Breast epithelium (tissue), 4 donors: Measurements from ENCODE around the gene TOR4A. TPM values are rescaled to one million over a fixed set of nuclear protein-coding genes. Genes with fewer than 3 reads are reported as not detected.
"Not testable (repeated sequence)": the region's sequence is repeated elsewhere in the genome, so short reads cannot be mapped to it uniquely, and the experiment has no call there.

ENCODE experiments used
- DNase-seq, 2 donors: peaks; one replicate each; pipeline ENCODE4 v3.0.0-alpha.2; 2019; ENCODE audit warnings: low spot score in 2 of 2
- H3K27ac ChIP-seq, 2 donors: fragments of 200-600 bp; sonication (generic) in 1 of 2; one replicate each; pipeline ENCODE4 v1.5.1; 2016 to 2019; ENCODE audit warnings: mild to moderate bottlenecking in 1 of 2
- H3K27me3 ChIP-seq, 2 donors: fragments of 200-600 bp; sonication (generic) in 1 of 2; one replicate each; pipeline versions ENCODE4 v1.5.1 to v1.6.0; 2017 to 2019; ENCODE audit warnings: control low read depth in 1 of 2, mild to moderate bottlenecking in 1 of 2
- H3K36me3 ChIP-seq: fragments of 200-600 bp; one replicate; pipeline ENCODE4 v1.5.1; 2019
- H3K4me1 ChIP-seq, 2 donors: fragments of 200-600 bp; sonication (generic); one replicate each; pipeline ENCODE4 v1.5.1; 2016 to 2019; ENCODE audit warnings: control low read depth in 1 of 2
- H3K4me3 ChIP-seq, 3 donors: fragments of 200-600 bp; sonication (generic); 1 replicate in 2 of 3; 2 replicates in 1 of 3; pipeline ENCODE4 v1.5.1; 2016 to 2019; ENCODE audit warnings: mild to moderate bottlenecking in 3 of 3, moderate library complexity in 2 of 3
- H3K9me3 ChIP-seq, 2 donors: fragments of 200-600 bp; sonication (generic) in 1 of 2; one replicate each; pipeline ENCODE4 v1.5.1; 2016 to 2019; ENCODE audit warnings: control low read depth in 1 of 2
- CTCF ChIP-seq, 3 donors: fragments of 450-650 bp; IDR thresholded peaks; one replicate each; pipeline ENCODE4 v1.5.1; 2016 to 2017; ENCODE audit warnings: antibody characterized with exemption in 3 of 3, mild to moderate bottlenecking in 3 of 3, moderate library complexity in 3 of 3
- POLR2A ChIP-seq: fragments of 450-650 bp; IDR thresholded peaks from one replicate; pipeline ENCODE4 v1.6.1; 2016; ENCODE audit warnings: antibody characterized with exemption, mild to moderate bottlenecking, moderate library complexity
- POLR2AphosphoS5 ChIP-seq, 3 donors: sonication (generic); formaldehyde crosslinking; IDR thresholded peaks; one replicate each; pipeline ENCODE4 v1.6.1; 2017; ENCODE audit warnings: antibody characterized with exemption in 3 of 3
- intact Hi-C: fragments of 100-400 bp; cut with DNase I; formaldehyde crosslinking; loops from one replicate; pipeline ENCODE4 v1.15.1; 2023; ENCODE audit warnings: low total_unique reads
- total RNA-seq, 3 donors: library from RNA; depleted of rRNA; stranded (reverse); fragments of >200 nt; gene quantifications; one replicate each; pipeline ENCODE4 v1.1.0, GENCODE V29; 2016

The TOR4A gene
- total RNA-seq, 3 donors from 2014 or later = 2.9 to 5.4 (median 3.7) TPM

GRCh38 chr9:137236238-137236935 lies 41.1 kb upstream of the TOR4A start:
- peaks cover 23 to 46% of the 10 kb centered on the region in 2 donors for H3K27me3 ChIP-seq
- no peaks in the 10 kb centered on the region for H3K36me3 ChIP-seq
- peak; percentile 94 to 99 (median 99) for TF ChIP-seq CTCF (IDR thresholded peaks at IDR 0.05)
- TF ChIP-seq POLR2A = no peak
- TF ChIP-seq POLR2AphosphoS5 (IDR thresholded peaks at IDR 0.05) = no peak
- peak overlapping the region; percentile 80 for H3K27ac ChIP-seq
- peak; percentile 76 to 93 for DNase-seq
- H3K4me3 ChIP-seq = peak overlapping the region in 2 of 3 donors; percentile 11 to 46
- H3K4me1 ChIP-seq = peaks cover 0 to 21% of the 10 kb centered on the region in 2 donors
- no peaks in the 10 kb centered on the region for H3K9me3 ChIP-seq
- intact Hi-C loops = loop anchor here (10.0 kb wide), 1 partner anchor 122 kb away; the partner anchor contains the start of gene DPP7

- no peak for DNase-seq
- Histone ChIP-seq H3K27ac (peak overlapping the region; percentile 80), H3K4me1 (peaks cover 0 to 21% of the 10 kb centered on the region in 2 donors), H3K27me3 (peaks cover 23 to 40% of the 10 kb centered on the region in 2 donors), H3K36me3 (no peaks in the 10 kb centered on the region), H3K4me3 (peak overlapping the region in 2 of 3 donors; percentile 11 to 46), H3K9me3 (no peaks in the 10 kb centered on the region)
- intact Hi-C loops = loop anchor here (10.0 kb wide), 1 partner anchor 122 kb away; the partner anchor contains the start of gene DPP7
- TF ChIP-seq POLR2AphosphoS5 (IDR thresholded peaks at IDR 0.05) (no peak), POLR2A (no peak), CTCF (IDR thresholded peaks at IDR 0.05) (no peak)
Observed at GRCh38 chr9:137236936-137237421, 40.5 kb upstream of the TOR4A start.

- Histone ChIP-seq H3K27ac (peak overlapping the region; percentile 80), H3K9me3 (no peaks in the 10 kb centered on the region), H3K27me3 (peaks cover 18 to 30% of the 10 kb centered on the region in 2 donors), H3K4me3 (no peak overlapping the region), H3K36me3 (no peaks in the 10 kb centered on the region), H3K4me1 (peaks cover 5 to 28% of the 10 kb centered on the region in 2 donors)
- intact Hi-C loops = loop anchor here (10.0 kb wide), 1 partner anchor 123 kb away; the partner anchor contains the start of gene DPP7
- peak; percentile 50 to 80 for DNase-seq
- no peak for TF ChIP-seq POLR2A
- no peak for TF ChIP-seq CTCF (IDR thresholded peaks at IDR 0.05)
- TF ChIP-seq POLR2AphosphoS5 (IDR thresholded peaks at IDR 0.05) = no peak
Observed at GRCh38 chr9:137237759-137238726, 39.5 kb upstream of the TOR4A start.

- Histone ChIP-seq H3K4me1 (peaks cover 5 to 28% of the 10 kb centered on the region in 2 donors), H3K4me3 (peak overlapping the region; percentile 65 to 98 (median 71)), H3K27ac (peak overlapping the region; percentile 91 to 97), H3K27me3 (peaks cover 6 to 13% of the 10 kb centered on the region in 2 donors)
- not testable (repeated sequence) for H3K36me3 ChIP-seq, H3K9me3 ChIP-seq, DNase-seq
- intact Hi-C loops = loop anchor here (10.0 kb wide), 1 partner anchor 125 kb away; the partner anchor contains the start of gene DPP7
Observed at GRCh38 chr9:137239541-137240200, 37.9 kb upstream of the TOR4A start.

GRCh38 chr9:137240318-137240840 lies 37.1 kb upstream of the TOR4A start:
- DNase-seq = peak; percentile 72 to 79
- peak overlapping the region; percentile 65 to 98 (median 71) for H3K4me3 ChIP-seq
- peaks cover 5 to 28% of the 10 kb centered on the region in 2 donors for H3K4me1 ChIP-seq
- peak; percentile 20 to 75 (median 44) for TF ChIP-seq POLR2AphosphoS5 (IDR thresholded peaks at IDR 0.05)
- TF ChIP-seq CTCF (IDR thresholded peaks at IDR 0.05) = no peak
- TF ChIP-seq POLR2A = peak; percentile 34
- peak overlapping the region; percentile 91 to 97 for H3K27ac ChIP-seq
- peaks cover 2 to 6% of the 10 kb centered on the region in 2 donors for H3K27me3 ChIP-seq
- no peaks in the 10 kb centered on the region for H3K9me3 ChIP-seq
- H3K36me3 ChIP-seq = no peaks in the 10 kb centered on the region
- intact Hi-C loops = no loop called here
